HFF-Myc (cell line): ENCODE results near the gene RNF123.

Experiments
- DNase-seq: peaks from one replicate; pipeline ENCODE4 v3.0.0-alpha.2; 2011; ENCODE audit warnings: low read depth; ENCODE audit errors: extremely low read depth
- H3K4me3 ChIP-seq: replicated peaks from 2 replicates; pipeline ENCODE4 v1.5.1; 2011; ENCODE audit warnings: low read depth, mild to moderate bottlenecking, control low read depth, low read length
- TF ChIP-seq, protein P1 (sequence below): IDR thresholded peaks from 2 replicates; pipeline ENCODE4 v1.5.1; 2012; ENCODE audit warnings: mild to moderate bottlenecking, low read depth, low read length, control low read depth; ENCODE audit errors: missing control alignments

The RNF123 gene

DNA sequence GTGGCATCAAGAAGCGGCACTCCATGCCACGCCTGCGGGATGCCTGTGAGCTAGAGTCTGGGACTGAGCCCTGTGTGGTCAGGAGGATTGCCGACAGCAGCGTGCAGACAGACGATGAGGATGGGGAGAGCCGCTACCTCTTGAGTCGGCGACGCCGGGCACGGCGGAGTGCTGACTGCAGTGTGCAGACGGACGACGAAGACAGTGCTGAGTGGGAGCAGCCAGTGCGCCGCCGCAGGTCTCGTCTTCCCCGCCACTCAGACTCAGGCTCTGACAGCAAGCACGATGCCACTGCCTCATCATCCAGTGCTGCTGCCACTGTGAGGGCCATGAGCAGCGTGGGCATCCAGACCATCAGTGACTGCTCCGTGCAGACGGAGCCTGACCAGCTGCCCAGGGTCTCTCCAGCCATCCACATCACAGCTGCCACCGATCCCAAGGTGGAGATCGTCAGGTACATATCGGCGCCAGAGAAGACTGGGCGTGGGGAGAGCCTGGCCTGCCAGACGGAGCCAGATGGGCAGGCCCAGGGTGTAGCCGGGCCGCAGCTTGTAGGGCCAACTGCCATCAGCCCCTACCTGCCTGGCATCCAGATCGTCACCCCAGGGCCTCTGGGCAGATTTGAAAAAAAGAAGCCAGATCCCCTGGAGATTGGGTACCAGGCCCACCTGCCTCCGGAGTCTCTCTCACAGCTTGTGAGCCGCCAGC lies 32.0 kb upstream of the RNF123 start:
- TF ChIP-seq, protein P1, sequence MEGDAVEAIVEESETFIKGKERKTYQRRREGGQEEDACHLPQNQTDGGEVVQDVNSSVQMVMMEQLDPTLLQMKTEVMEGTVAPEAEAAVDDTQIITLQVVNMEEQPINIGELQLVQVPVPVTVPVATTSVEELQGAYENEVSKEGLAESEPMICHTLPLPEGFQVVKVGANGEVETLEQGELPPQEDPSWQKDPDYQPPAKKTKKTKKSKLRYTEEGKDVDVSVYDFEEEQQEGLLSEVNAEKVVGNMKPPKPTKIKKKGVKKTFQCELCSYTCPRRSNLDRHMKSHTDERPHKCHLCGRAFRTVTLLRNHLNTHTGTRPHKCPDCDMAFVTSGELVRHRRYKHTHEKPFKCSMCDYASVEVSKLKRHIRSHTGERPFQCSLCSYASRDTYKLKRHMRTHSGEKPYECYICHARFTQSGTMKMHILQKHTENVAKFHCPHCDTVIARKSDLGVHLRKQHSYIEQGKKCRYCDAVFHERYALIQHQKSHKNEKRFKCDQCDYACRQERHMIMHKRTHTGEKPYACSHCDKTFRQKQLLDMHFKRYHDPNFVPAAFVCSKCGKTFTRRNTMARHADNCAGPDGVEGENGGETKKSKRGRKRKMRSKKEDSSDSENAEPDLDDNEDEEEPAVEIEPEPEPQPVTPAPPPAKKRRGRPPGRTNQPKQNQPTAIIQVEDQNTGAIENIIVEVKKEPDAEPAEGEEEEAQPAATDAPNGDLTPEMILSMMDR = no peak
- no peak for DNase-seq
- H3K4me3 ChIP-seq = no peak overlapping the region

GRCh38 chr3:49658711-49659110 lies 30.6 kb upstream of the RNF123 start:
- TF ChIP-seq, protein P1 = no peak
- DNase-seq = no peak
- H3K4me3 ChIP-seq = no peak overlapping the region

DNA sequence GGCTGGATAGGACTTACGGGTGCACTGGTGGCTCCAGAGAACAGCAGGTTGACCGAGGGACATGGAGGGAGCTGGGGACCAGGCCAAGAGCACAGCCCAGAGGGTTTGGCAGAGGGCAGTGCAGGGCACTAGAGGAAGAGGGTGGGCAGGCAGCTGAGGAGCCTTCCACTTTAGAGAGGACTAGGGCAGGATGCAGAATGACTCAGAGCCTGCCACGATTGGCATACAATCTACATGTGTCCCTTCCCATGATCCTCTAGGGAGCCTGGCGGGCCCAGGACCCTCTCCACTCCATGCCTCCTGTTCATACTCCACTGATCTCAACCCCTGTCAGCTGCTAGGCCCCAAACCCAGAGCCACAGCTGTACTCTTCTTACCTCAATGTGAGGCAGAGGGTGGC lies 29.6 kb upstream of the RNF123 start:
- TF ChIP-seq, protein P1 = no peak
- no peak for DNase-seq
- H3K4me3 ChIP-seq = no peak overlapping the region

- no peak for DNase-seq
- TF ChIP-seq, protein P1 = no peak
- H3K4me3 ChIP-seq = no peak overlapping the region
These were observed 28.1 kb upstream of the RNF123 start for GRCh38 chr3:49661281-49661680.

- H3K4me3 ChIP-seq = no peak overlapping the region
- TF ChIP-seq, protein P1 = no peak
- no peak for DNase-seq
These were observed 27.3 kb upstream of the RNF123 start for GRCh38 chr3:49662021-49662420.

- no peak for DNase-seq
- no peak overlapping the region for H3K4me3 ChIP-seq
- TF ChIP-seq, protein P1 = no peak
These were observed 26.5 kb upstream of the RNF123 start for GRCh38 chr3:49662720-49663413.
